Osteoblast (primary cell): Measurements from ENCODE around the gene MAGEA9. TPM values are rescaled to one million over a fixed set of nuclear protein-coding genes. Genes with fewer than 3 reads are reported as not detected.
"Not testable (repeated sequence)": the region's sequence is repeated elsewhere in the genome, so short reads cannot be mapped to it uniquely, and the experiment has no call there.

ENCODE experiments used
- DNase-seq: peaks from one replicate; pipeline ENCODE4 v3.0.0; 2011; ENCODE audit warnings: low spot score, mixed read lengths; ENCODE audit not compliant: insufficient read length; ENCODE audit errors: missing footprints
- H2AFZ ChIP-seq: 2 replicates; pipeline ENCODE4 v1.6.0; 2011; ENCODE audit warnings: mild to moderate bottlenecking, low read length
- H3K27ac ChIP-seq: 2 replicates; pipeline ENCODE4 v1.5.1; 2011; ENCODE audit warnings: mild to moderate bottlenecking, low read depth, low read length, moderate library complexity
- H3K27me3 ChIP-seq: 2 replicates; pipeline ENCODE4 v1.6.0; 2012; ENCODE audit warnings: mild to moderate bottlenecking, control low read depth, inconsistent platforms, low read length, moderate library complexity; ENCODE audit not compliant: insufficient read depth
- H3K36me3 ChIP-seq: 2 replicates; pipeline ENCODE4 v1.5.1; 2011; ENCODE audit warnings: mild to moderate bottlenecking, low read length, control low read depth, moderate library complexity; ENCODE audit not compliant: insufficient read depth
- H3K4me1 ChIP-seq: 2 replicates; pipeline ENCODE4 v1.5.1; 2011; ENCODE audit warnings: mild to moderate bottlenecking, low read length, control low read depth, moderate library complexity; ENCODE audit not compliant: insufficient read depth
- H3K4me2 ChIP-seq: 2 replicates; pipeline ENCODE4 v1.6.0; 2011; ENCODE audit warnings: mild to moderate bottlenecking, low read length; ENCODE audit not compliant: insufficient read depth
- H3K4me3 ChIP-seq: fragments of 200-600 bp; sonication (generic); 3 replicates; pipeline ENCODE4 v1.5.1; 2012; ENCODE audit warnings: mild to moderate bottlenecking, low read length, inconsistent platforms; ENCODE audit not compliant: insufficient read depth
- H3K79me2 ChIP-seq: 2 replicates; pipeline ENCODE4 v1.6.0; 2012; ENCODE audit warnings: mild to moderate bottlenecking, low read length, control low read depth, inconsistent platforms; ENCODE audit not compliant: insufficient read depth
- H3K9me3 ChIP-seq: 2 replicates; pipeline ENCODE4 v1.5.1; 2011; ENCODE audit warnings: low read depth, low read length, control low read depth
- H4K20me1 ChIP-seq: 2 replicates; pipeline ENCODE4 v1.6.0; 2012; ENCODE audit warnings: mild to moderate bottlenecking, low read length, control low read depth; ENCODE audit not compliant: insufficient read depth
- small RNA-seq: library from RNA; depleted of rRNA; stranded (forward); fragments of <200 nt; gene quantifications from one replicate; pipeline ENCODE3, GENCODE V24; 2012
- total RNA-seq: library from RNA; depleted of rRNA; stranded (reverse); fragments of >200 nt; gene quantifications from 2 replicates; pipeline ENCODE4 v1.2.3, GENCODE V29; 2012
- TF ChIP-seq, protein P1 (sequence below): IDR thresholded peaks from 2 replicates; pipeline ENCODE4 v1.5.1; 2011; ENCODE audit warnings: mild to moderate bottlenecking, low read depth, low read length, moderate library complexity; ENCODE audit errors: extremely low read depth

MAGEA9 gene
- total RNA-seq, 1 donor = not detected

DNA sequence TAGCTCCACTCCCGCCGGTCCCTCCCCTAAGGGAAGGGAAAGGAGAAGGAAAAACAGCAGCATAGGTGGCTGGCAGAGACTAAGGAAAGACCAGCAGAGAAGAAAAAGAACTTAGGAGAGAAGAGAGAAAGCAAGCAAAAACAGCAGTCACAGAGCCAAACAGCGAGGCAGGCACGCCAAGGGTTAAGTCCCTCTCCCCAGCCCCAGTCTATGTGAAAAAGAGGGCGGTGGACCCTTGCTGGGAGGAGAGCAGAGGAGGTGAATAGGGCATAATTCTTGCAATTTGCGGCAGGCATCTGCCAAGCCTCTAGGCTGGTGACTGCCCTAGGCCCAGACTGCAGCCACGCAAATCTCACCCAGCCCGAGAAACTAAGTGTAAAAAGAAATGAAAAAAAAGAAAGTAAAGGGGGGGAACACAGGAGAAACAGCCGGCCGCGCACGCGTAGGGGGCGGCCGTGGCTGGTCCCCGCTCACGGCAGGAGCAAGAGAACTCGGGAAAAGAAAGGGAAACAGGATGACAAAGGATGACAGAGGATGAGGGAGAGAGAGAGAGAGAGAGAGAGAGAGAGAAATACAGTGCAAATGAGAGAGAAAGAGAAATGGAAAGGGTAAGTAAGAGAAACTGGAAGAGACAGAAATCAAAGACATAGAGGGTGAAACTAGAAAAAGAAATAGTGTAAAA, 48.6 kb downstream of the MAGEA9 start:
- Histone ChIP-seq H3K4me1 (no peaks in the 10 kb centered on the region), H2AFZ (peak overlapping the region; percentile 93), H3K4me3 (peak overlapping the region; percentile 57), H3K36me3 (no peaks in the 10 kb centered on the region), H3K27ac (peak overlapping the region; percentile 75), H4K20me1 (no peaks in the 10 kb centered on the region), H3K27me3 (no peaks in the 10 kb centered on the region), H3K4me2 (peak overlapping the region; percentile 78), H3K79me2 (no peaks in the 10 kb centered on the region), H3K9me3 (no peaks in the 10 kb centered on the region)
- peak; percentile 39 for DNase-seq
- TF ChIP-seq, protein P1, sequence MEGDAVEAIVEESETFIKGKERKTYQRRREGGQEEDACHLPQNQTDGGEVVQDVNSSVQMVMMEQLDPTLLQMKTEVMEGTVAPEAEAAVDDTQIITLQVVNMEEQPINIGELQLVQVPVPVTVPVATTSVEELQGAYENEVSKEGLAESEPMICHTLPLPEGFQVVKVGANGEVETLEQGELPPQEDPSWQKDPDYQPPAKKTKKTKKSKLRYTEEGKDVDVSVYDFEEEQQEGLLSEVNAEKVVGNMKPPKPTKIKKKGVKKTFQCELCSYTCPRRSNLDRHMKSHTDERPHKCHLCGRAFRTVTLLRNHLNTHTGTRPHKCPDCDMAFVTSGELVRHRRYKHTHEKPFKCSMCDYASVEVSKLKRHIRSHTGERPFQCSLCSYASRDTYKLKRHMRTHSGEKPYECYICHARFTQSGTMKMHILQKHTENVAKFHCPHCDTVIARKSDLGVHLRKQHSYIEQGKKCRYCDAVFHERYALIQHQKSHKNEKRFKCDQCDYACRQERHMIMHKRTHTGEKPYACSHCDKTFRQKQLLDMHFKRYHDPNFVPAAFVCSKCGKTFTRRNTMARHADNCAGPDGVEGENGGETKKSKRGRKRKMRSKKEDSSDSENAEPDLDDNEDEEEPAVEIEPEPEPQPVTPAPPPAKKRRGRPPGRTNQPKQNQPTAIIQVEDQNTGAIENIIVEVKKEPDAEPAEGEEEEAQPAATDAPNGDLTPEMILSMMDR = no peak

DNA sequence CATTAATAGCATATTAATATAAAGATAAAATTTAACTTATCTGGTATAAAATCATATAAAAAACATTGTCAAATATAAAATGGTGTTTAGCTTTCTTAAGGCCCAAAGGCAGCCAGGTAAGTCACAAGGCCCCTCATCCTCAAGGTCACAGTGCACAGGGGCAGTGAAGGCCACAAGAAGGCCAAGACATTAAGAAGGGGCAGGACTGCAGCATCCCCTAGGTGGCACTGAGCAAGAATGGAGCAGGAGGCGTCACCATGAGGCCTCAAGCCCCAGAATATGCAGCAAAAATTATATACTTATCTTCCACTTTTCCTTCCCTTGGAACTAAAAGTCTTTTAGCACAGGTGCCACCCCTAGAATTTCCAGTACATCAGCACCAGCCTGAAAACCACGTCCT, 49.7 kb downstream of the MAGEA9 start:
- no peaks in the 10 kb centered on the region for H3K9me3 ChIP-seq
- no peak overlapping the region for H3K27ac ChIP-seq
- no peaks in the 10 kb centered on the region for H3K36me3 ChIP-seq
- no peak for DNase-seq
- no peak overlapping the region for H3K4me3 ChIP-seq
- no peak overlapping the region for H2AFZ ChIP-seq
- H3K27me3 ChIP-seq = no peaks in the 10 kb centered on the region
- TF ChIP-seq, protein P1 = no peak
- H3K4me2 ChIP-seq = no peak overlapping the region
- H3K79me2 ChIP-seq = no peaks in the 10 kb centered on the region
- H4K20me1 ChIP-seq = no peaks in the 10 kb centered on the region
- H3K4me1 ChIP-seq = no peaks in the 10 kb centered on the region

DNA sequence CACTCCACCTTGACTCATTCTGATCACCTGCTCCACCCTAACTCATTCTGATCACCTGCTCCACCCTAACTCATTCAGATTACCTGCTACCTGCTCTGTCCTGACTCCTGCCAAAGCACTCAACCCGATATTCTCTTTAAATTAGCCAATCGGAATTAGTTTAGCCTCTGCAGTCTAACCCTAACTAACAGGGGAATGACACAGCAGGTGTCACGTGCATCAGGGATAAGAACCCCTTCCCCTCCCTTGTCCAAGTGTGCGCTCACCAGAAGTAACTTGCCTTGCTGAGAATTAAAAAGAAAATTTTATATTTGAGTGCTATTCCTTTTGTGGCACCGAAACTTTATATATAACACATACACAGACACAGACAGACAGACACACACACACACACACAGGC, 55.0 kb downstream of the MAGEA9 start:
- not testable (repeated sequence) for H3K27ac ChIP-seq, H3K4me1 ChIP-seq, H3K9me3 ChIP-seq, H3K79me2 ChIP-seq, H3K36me3 ChIP-seq, H4K20me1 ChIP-seq, H3K4me2 ChIP-seq, H2AFZ ChIP-seq, H3K27me3 ChIP-seq, DNase-seq, H3K4me3 ChIP-seq

DNA sequence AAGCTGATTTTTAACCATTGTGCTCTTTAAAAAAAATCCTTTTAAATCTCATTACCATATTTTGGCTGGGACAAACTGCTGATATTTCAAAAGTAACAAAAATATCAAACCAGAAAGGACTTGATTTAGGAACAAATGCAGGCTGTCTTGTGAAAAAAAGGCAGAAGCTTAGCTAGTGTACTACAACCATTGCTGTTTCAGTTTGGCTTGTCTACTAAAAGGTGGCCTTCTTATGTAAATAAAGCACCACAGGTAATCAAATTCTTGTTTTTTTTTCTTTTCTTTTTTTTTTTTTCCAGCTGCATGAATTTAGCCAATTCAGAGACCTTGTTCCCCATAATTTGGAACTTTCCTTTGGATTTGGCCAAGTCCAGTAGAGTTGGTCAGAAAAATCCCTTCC, 55.4 kb downstream of the MAGEA9 start:
- TF ChIP-seq, protein P1 = no peak
- no peak for DNase-seq
- H3K9me3 ChIP-seq = no peaks in the 10 kb centered on the region
- H2AFZ ChIP-seq = no peak overlapping the region
- H3K79me2 ChIP-seq = no peaks in the 10 kb centered on the region
- no peak overlapping the region for H3K4me2 ChIP-seq
- no peaks in the 10 kb centered on the region for H3K36me3 ChIP-seq
- no peak overlapping the region for H3K27ac ChIP-seq
- H3K4me3 ChIP-seq = no peak overlapping the region
- H3K4me1 ChIP-seq = no peaks in the 10 kb centered on the region
- no peaks in the 10 kb centered on the region for H3K27me3 ChIP-seq
- H4K20me1 ChIP-seq = no peaks in the 10 kb centered on the region

Small RNA genes lying within 50 kb of the gene (small RNA-seq; reads per million reads assigned to genes)
- not detected for gene AC244098.1
- gene AC244098.2 = not detected
- gene AC244098.3 = not detected

Other genes with a start within 250 kb of the MAGEA9 start
- gene EOLA1, start 240.9 kb upstream of the MAGEA9 start, total RNA-seq = 12.1 and 13.0 TPM in 2 replicates
- not detected in 2 replicates for gene HSFX3, start 232.0 kb upstream of the MAGEA9 start, total RNA-seq
- not detected in 2 replicates for gene MAGEA9B, start 194.5 kb upstream of the MAGEA9 start, total RNA-seq
- 0.36 TPM in 1 of 2 replicates, not detected in the other for gene HSFX2, start 186.6 kb upstream of the MAGEA9 start, total RNA-seq
- 16.6 and 18.0 TPM in 2 replicates for gene TMEM185A, start 150.1 kb upstream of the MAGEA9 start, total RNA-seq
- not detected in 2 replicates for gene MAGEA11, start 69.9 kb upstream of the MAGEA9 start, total RNA-seq
- 0.36 and 0.59 TPM in 2 replicates for gene HSFX1, start 7.9 kb upstream of the MAGEA9 start, total RNA-seq
- gene MAGEA8, start 99.3 kb downstream of the MAGEA9 start, total RNA-seq = not detected in 2 replicates
- not detected in 2 replicates for gene HSFX4, start 147.6 kb downstream of the MAGEA9 start, total RNA-seq
- 18.5 and 18.9 TPM in 2 replicates for gene EOLA2, start 156.6 kb downstream of the MAGEA9 start, total RNA-seq